GM19467 (cell line): Measurements from ENCODE around the gene POLE4.
A peak's percentile ranks its signal among the peaks of the same experiment; 100 is the strongest.

Source experiments
- ATAC-seq: cut with Tn5 transposase; IDR thresholded peaks from one replicate; pipeline ENCODE4 v1.9.1; 2021; ENCODE audit warnings: mild to moderate bottlenecking, moderate library complexity; ENCODE audit not compliant: unreplicated experiment

POLE4 gene

DNA sequence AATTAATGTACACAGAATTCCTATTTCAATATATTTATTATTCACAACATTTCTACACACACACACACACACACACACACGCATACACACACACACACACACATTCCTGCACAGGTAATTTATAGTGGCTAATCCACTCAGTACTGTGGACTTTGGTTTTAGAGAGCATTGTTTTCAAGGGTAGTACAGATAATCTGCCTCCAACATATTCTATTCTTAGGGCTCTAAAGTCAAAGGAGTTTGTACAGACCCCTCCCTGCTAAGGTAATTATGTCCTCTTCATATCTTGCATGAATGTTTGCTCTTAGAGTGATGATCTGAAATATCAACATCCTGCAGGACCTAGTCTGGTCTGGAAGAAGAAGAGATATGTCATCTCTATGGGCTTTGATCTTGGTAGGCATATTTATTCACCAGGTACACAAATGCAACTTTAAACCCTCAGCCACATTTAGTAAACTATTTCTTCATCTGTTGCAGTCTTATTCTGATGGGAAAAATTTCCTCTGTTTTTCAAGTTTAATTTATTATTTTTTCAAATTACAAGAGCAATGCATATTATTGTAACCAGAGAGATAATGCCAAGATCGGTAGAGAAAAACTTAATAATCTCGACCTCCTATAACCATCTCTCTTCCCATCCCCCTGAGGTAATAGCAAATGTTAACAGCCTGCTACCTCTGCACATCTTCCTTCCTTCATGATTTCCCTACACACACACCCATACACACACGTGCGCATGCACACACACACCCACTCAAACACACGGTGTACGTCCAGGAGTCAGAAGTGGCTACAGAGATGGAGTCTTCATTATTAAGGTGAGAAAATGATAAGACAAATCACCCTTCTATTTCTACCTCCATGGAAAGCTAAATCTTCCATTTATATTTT lies 18.3 kb upstream of the POLE4 start:
- no peak for ATAC-seq

DNA sequence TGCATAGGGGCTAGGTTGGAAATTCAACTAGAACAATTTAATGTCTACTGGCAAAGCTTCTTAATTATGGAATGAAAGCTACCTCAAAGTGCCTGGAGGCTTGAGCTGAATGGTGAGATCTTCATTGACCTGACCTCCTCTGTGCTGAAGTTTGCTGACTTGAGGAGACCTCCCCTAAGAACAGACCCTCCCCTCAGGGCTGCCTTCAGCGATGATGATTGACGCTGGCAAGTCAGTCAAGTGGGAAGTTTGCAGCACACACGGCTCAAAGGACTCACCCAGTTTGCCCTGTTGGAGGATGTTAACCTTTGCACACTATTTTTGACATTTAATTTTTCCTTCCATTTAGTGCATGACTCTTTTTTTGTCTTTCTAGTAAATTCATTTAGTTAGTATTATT lies 17.2 kb upstream of the POLE4 start:
- no peak for ATAC-seq

DNA sequence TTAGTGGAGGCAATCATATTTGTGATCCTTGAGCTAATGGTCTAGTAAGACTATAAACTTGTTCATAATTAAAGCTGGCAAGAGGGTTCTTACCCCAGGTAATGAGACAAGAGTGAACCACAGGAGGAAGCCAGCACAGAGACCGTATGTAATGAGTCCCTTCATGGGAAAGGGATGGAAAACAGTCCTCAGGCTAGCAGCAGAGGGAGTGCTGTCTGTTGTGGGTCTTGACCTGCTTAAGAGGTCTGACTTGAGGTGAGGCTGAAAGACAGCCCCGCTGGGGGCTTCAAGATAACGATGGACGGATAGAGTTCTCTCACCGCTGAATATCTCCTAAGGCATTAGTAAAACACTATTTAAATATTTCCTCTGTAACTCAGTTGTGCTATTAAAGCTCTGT lies 16.2 kb upstream of the POLE4 start:
- no peak for ATAC-seq

DNA sequence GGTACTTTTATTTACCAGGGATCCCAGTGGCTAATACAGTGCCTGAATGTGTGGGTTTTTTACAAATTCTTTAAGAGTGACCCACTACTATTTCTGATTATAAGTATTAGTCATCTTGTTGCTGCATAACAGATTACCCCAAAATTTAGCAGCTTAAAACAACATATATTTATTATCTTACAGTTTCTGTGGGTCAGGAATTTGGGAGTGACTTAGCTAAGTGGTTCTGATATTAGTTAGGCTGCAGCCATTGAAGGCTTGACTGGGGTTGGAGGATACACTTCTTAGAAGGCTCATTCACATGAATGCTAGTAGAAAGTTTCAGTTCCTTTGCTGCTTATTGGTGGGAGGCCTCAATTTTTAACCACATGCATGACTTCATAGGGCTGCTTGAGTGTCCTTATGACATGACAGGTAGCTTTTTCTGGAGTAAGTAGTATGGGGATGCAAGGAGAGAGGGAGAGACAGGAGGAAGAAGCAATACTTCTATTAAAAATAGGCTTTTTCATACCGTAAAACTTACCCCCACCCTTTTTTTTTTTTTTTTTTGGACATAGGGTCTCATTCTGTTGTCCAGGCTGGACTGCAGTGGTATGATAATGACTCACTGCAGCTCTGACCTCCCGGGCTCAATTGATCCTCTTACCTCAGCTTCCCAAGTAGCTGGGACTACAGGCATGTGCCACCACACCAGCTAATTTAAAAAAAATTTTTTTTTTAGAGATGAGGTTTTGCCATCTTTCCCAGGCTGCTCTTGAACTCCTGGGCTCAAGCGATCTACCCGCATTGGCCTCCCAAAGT lies 13.3 kb upstream of the POLE4 start:
- peak; percentile 96 for ATAC-seq

DNA sequence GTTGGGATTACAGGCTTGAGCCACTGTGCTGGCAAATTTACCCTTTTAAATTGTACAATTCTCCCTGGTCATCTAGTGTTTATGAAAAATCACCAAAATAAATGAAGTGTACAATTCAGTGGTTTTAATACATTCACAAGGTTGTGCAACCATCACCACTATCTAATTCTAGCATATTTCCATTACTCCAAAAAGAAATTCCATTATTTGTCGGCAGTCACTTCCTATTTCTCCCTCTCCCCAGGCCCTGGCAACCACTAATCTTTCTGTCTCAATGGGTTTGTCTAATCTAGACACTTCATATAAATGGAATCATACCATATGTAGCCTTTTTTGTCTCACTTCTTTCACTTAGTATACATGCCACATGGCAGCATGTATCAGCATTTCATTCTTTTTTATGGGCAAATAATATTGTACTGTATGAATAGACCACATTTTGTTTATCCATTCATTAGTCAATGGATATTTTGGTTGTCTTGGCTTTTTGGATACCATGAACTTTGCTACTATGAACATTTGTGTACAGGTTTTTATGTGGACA lies 12.6 kb upstream of the POLE4 start:
- ATAC-seq, result no peak

DNA sequence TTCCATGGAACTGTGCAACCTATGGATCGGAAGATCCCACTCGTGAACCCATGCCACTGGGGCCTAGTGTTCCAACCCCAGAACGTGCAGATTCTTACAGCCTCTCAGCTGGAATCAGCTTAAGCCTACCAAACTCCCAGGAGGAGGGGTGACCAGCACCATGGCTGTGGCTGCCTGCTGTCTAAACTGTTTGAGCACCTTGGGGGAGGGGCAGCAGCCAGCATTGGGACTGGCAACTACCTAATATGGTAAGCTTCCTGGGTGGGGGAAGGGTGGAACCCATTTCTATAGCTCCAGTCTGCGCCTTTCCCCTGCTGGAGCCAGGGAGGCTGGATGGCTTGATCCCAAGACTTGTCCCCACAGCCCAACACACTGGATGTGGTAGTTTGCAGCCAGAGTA lies 10.7 kb upstream of the POLE4 start:
- ATAC-seq, result no peak

DNA sequence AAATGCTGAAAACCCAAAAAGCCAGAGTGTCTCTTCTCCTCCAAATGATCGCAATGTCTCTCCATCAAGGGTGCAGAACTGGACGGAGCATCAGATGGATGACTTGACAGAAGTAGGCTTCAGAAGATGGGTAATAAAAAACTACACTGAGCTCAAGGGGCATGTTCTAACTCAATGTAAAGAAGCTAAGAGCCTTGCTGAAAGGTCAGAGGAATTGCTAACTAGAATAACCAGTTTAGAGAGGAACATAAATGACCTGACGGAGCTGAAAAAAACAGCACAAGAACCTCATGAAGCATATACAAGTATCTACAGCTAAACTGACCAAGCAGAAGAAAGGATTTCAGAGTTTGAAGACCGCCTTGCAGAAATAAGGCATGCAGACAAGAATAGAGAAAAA lies 9.7 kb upstream of the POLE4 start:
- ATAC-seq, result no peak

DNA sequence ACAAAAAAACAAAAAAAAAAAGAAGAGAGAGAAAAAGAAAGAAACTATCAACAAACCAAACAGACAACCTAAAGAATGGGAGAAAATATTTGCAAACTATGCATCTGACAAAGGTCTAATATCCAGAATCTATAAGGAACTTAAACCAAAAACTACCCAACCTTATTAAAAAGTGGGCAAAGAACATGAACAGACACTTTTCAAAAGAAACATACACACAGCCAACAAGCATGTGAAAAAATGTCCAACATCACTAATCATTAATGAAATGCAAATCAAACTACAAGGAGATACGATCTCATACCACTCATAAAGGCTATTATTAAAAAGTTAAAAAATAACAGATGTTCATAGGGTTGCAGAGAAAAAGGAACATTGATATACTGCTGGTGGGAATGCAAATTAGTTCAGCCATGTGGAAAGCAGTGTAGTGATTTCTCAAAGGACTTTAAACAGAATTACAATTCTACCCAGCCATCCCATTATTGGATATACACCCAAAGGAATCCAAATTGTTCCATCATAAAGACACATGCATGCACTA lies 7.2 kb upstream of the POLE4 start:
- ATAC-seq, result no peak

DNA sequence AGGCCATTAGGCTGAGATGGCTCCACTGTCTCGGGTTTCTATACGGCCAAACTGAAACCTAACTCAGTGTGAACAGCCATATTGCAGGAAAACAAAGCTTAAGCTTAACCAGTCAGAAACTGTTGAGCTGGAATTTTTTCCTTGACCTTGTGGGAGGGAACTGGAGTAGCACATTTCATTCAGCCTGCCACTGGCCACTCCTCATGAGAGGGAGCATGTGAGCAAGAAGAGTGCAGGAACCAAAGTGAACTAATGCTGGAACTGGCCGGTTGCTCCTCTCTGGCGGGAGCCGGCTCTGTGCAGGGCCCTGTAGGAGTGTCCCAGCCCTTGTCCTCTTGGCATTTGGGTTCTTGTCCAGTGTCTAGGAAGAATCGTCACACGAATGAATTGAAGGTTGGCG lies 5.9 kb upstream of the POLE4 start:
- no peak for ATAC-seq

DNA sequence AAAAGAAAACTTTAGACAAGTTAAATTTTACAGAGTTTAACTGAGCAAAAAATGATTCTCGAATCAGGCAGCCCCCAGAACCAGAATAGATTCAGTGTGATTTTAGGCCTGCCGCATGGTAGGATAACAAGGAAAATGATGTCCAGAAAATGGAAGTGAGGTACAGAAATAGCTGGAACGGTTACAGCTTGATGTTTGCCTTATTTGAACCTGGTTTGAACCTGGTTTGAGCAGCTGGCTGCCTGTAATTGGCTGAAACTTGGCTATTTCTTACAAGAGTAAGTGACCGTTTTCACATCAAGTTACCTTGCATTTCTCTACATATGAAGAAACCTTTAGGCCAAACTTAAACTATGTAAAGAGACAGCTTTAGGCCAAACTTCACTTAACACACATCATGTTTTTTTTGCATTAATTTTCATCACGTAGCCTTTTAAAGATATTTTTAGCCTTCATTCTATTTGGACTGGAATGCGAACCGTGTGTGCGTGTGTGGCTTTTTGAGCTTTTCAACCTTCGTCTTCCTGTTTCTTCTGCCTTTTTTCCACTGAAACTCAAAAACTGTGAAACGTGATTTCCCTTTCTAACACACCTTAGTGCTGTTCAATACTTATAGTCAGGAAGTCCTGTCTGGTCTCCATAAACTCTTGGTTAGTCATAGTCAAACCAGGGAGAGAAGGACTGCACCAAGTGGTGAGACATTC lies 4.5 kb upstream of the POLE4 start:
- ATAC-seq, result no peak

DNA sequence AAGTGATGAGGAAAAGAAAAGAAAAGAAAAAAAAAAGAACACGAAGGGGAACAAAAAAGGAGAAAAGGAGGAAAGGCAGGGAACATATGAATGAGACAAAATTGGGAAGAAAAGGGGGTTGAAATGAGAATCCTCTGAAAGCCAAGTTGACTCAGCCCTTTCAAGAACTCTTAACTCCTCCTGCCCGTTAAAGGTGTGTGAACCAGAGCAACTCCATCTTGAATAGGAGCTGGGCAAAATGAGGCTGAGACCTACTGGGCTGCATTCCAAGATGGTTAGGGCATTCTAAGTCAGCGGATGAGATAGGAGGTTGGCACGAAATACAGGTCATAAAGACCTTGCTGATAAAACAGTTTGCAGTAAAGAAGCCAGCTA lies 4.0 kb upstream of the POLE4 start:
- no peak for ATAC-seq

DNA sequence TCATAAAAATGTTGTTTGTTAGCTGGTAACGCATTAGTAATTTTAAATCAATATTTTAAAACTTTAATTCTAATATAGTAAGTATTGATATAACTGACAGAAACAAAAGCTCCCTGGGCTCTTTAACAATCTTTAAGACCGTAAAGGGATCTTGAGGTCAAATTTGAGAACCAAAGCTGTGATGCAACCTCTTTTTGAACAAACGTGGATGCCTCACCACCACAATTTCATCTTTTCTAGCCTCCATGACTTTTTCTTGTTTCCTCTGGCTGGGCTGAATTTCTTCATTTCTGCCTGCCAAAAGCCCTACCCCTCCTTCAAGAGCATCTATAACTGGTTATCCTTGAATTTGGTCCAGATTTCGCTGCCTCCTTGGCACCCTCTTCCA lies 563 bp upstream of the POLE4 start:
- ATAC-seq, result no peak

DNA sequence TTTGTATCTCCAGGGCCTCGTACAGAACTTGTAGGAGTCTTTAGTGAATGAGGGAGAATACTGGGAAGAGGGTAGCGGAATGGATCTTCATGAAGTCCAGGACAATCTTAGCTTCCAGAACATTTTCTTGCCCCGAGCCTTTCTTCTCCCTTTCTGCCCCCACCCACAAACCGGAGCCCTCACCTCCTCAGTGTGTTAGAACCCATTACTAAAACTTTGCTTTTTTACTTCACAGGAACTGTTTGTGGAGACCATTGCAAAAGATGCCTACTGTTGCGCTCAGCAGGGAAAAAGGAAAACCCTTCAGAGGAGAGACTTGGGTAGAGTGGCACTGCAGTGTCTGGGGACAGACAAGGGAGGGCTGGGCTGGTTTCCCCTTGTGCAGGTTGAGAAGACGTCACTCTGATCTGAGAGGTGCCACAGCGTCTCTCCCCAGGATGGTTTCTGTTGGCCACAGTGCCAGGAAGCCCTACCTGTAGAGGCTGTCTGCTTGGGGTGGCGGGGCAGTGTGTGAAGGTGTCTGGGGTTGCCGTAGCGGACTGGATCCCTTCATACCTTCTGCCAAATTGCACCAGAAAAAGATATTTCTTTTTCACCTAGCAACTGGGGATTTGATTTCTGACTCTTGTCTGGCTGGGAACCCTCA lies 786 bp downstream of the POLE4 start:
- ATAC-seq, result no peak

DNA sequence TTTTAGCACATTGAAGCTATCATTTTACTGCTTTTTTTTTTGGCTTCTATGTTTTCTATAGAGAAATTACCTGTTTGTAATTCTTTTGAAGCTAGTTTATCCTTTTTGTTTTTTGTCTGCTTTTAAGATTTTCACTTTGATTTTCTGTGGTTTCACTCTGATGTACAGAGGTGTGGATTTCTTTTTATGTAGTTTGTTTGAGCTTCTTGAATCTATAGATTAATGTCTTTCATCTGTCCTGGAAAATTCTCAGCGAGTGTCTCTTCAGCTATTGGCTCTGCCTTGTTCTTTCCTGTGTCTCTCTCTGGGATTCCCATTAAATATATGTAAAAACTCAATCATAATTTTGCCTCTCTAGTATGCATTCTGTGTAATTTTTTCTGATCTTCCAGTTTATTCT lies 8.4 kb downstream of the POLE4 start:
- no peak for ATAC-seq

DNA sequence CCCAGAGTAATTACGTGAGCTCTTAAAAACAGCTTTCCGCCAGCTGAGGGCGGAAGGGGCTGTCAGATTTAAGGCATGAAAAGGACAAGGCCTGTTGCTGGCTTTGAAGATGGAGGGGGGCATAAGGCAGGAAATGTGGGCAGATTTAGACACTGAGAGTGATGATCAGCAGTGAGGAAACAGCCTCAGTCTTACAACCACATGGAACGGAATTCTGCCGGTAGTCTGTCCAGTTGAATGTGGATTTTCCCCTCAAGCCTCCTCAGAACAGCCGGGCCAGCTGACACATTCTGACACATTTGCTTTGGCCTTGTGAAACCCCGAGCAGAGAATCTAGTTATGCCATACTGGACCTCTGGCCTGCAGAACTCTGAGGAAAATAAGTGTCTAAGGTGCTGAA lies 16.6 kb downstream of the POLE4 start:
- ATAC-seq, result no peak

DNA sequence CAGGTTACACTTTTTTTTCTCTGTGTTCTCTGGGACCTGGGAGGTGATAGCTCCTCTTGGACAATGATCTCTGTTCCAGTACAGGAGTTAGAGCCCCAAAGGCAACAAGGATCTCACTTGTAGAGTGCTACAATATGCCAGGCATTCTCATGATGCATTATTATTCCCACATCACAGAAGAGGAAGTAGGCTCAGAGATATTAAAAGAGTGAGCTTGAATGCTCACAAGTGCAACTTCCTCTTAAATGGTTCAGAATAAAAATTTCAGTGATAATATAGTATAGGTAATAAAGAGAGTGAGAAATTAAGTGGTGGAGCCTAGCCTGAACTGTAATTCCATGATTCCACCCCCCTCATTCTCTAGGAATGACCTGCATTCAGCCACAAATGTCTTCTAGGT lies 21.4 kb downstream of the POLE4 start:
- ATAC-seq, result no peak

DNA sequence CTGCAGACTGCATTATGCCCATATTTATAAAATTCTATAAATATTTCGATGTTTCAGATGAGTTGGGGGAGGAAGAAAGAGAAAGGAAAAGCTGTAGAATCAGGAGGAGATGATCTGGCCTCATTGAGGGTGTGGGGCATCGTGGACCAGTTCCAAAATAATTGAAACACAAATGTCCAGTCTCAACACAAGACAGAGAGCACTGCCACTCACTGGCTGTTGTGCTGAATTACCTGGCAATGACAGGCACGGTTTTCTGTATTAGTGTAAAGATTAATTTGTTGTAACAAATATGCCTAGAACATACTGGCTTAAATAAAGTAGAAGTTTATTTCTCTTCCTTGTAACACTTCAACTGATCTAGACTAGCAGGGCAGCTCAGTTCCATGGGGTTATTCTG lies 24.1 kb downstream of the POLE4 start:
- ATAC-seq, result no peak

DNA sequence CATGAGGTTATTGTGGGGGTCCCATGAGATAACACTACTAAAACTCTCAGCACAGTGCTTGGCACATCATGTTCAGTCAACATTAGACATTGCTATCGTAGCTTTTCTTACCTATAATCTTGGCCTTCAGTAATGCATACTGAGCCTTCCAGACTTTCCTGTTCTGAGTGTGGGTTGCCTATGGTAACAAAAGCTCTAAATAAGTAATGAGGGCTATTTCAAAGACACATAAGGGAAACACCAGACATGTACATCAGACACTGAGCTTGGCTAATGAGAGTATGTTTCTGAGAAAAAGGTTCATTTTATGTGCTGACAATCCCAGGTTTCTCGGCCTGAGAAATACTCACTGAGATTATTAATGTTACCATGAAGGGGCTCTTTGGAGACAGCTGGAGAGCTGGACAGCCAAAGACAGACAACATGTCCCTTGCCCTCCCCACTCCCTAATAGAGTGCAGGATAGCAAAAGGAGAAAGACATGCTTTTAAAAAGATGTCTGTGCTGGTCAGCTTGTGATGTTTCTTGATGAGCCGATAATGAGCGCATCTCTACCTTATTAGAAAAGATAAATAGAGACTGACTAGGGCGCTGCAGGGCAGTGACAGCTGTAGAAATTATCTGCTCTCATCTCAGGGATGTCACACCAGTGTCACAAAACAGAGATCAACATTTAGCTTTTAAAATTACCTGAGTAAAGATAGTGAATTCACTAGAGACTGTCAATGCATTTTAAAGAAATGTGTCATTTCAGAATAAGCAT lies 25.4 kb downstream of the POLE4 start:
- no peak for ATAC-seq

DNA sequence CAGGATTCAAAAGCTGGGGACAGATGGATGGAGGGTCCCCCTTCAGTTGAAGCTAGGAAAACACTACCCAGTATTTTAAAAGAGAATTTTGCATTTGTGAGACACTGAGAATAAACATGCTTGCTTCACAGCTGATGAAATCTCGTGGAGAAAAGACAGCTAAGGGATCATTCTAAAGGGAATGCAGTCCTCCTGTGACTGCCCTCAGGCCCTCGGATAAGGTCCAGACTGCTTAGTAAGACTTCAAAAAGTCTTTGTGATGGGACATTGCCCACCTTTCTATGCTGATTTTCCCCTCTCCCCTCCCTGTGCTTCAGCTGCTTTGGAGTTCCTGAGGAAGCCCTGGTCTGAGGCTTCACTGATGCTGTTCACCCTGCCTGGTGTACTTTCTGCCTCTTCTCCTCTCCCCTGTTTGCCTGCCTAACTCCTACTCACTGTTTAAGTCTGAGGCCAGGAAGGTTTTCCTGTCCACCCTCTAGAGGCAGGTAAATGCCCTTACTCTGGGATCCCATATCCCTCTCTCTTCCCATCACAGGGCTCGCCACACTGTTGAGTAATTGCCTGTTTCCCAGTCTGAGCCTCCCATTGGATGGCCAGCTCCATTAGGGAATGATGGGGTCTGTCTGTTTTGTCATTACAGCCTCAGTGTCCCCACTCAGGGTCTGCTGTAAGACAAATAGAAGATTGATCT lies 26.6 kb downstream of the POLE4 start:
- ATAC-seq, result no peak
